HEK293 (cell line): ENCODE measurements around the gene BLOC1S4.

Source experiments
- PRDM4 ChIP-seq: fragments of 450-650 bp; formaldehyde crosslinking; IDR thresholded peaks from 2 replicates; pipeline ENCODE4 v1.5.1; 2017; ENCODE audit warnings: missing biosample characterization, missing genetic modification characterization
- YY1 ChIP-seq: fragments of 450-650 bp; formaldehyde crosslinking; IDR thresholded peaks from 2 replicates; pipeline ENCODE4 v1.5.1; 2018; ENCODE audit warnings: missing biosample characterization, missing genetic modification characterization
- ZFP37 ChIP-seq: fragments of 450-650 bp; formaldehyde crosslinking; IDR thresholded peaks from 2 replicates; pipeline ENCODE4 v1.5.1; 2016; ENCODE audit warnings: missing biosample characterization, missing genetic modification characterization
- ZNF174 ChIP-seq: fragments of 450-650 bp; formaldehyde crosslinking; IDR thresholded peaks from 2 replicates; pipeline ENCODE4 v1.5.0; 2017; ENCODE audit warnings: missing biosample characterization, mild to moderate bottlenecking, missing genetic modification characterization
- ZNF521 ChIP-seq: fragments of 450-650 bp; formaldehyde crosslinking; IDR thresholded peaks from 2 replicates; pipeline ENCODE4 v1.5.1; 2017; ENCODE audit warnings: missing biosample characterization, mild to moderate bottlenecking, missing genetic modification characterization
- ZNF610 ChIP-seq: fragments of 450-650 bp; formaldehyde crosslinking; IDR thresholded peaks from 2 replicates; pipeline ENCODE4 v1.5.1; 2016; ENCODE audit warnings: missing biosample characterization, missing genetic modification characterization, borderline replicate concordance
- ZNF629 ChIP-seq: fragments of 450-650 bp; formaldehyde crosslinking; IDR thresholded peaks from 2 replicates; pipeline ENCODE4 v1.5.1; 2017; ENCODE audit warnings: missing biosample characterization, missing genetic modification characterization
- ZNF792 ChIP-seq: fragments of 450-650 bp; formaldehyde crosslinking; IDR thresholded peaks from 2 replicates; pipeline ENCODE4 v1.5.1; 2016; ENCODE audit warnings: missing biosample characterization, missing genetic modification characterization
- TF ChIP-seq, protein P1 (sequence below): fragments of 450-650 bp; formaldehyde crosslinking; IDR thresholded peaks from 2 replicates; pipeline ENCODE4 v1.5.1; 2016; ENCODE audit warnings: missing biosample characterization, missing genetic modification characterization
- TF ChIP-seq, protein P2 (sequence below): fragments of 450-650 bp; formaldehyde crosslinking; IDR thresholded peaks from 2 replicates; pipeline ENCODE4 v1.5.1; 2016; ENCODE audit warnings: missing biosample characterization, missing genetic modification characterization
- TF ChIP-seq, protein P3 (sequence below): fragments of 450-650 bp; formaldehyde crosslinking; IDR thresholded peaks from 2 replicates; pipeline ENCODE4 v1.5.1; 2016; ENCODE audit warnings: missing biosample characterization, missing genetic modification characterization

GRCh38 chr4:6689506-6689960 is 26.4 kb upstream of the BLOC1S4 start:
- TF ChIP-seq, protein P1, sequence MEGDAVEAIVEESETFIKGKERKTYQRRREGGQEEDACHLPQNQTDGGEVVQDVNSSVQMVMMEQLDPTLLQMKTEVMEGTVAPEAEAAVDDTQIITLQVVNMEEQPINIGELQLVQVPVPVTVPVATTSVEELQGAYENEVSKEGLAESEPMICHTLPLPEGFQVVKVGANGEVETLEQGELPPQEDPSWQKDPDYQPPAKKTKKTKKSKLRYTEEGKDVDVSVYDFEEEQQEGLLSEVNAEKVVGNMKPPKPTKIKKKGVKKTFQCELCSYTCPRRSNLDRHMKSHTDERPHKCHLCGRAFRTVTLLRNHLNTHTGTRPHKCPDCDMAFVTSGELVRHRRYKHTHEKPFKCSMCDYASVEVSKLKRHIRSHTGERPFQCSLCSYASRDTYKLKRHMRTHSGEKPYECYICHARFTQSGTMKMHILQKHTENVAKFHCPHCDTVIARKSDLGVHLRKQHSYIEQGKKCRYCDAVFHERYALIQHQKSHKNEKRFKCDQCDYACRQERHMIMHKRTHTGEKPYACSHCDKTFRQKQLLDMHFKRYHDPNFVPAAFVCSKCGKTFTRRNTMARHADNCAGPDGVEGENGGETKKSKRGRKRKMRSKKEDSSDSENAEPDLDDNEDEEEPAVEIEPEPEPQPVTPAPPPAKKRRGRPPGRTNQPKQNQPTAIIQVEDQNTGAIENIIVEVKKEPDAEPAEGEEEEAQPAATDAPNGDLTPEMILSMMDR (tag by site-specific recombination): no peak
- TF ChIP-seq ZFP37 (tag by site-specific recombination) (no peak), ZNF521 (tag by site-specific recombination) (no peak), ZNF629 (tag by site-specific recombination) (no peak), ZNF792 (tag by site-specific recombination) (no peak), PRDM4 (no peak), ZNF174 (tag by site-specific recombination) (no peak), YY1 (tag by site-specific recombination) (no peak), ZNF610 (tag by site-specific recombination) (no peak)
- TF ChIP-seq, protein P2, sequence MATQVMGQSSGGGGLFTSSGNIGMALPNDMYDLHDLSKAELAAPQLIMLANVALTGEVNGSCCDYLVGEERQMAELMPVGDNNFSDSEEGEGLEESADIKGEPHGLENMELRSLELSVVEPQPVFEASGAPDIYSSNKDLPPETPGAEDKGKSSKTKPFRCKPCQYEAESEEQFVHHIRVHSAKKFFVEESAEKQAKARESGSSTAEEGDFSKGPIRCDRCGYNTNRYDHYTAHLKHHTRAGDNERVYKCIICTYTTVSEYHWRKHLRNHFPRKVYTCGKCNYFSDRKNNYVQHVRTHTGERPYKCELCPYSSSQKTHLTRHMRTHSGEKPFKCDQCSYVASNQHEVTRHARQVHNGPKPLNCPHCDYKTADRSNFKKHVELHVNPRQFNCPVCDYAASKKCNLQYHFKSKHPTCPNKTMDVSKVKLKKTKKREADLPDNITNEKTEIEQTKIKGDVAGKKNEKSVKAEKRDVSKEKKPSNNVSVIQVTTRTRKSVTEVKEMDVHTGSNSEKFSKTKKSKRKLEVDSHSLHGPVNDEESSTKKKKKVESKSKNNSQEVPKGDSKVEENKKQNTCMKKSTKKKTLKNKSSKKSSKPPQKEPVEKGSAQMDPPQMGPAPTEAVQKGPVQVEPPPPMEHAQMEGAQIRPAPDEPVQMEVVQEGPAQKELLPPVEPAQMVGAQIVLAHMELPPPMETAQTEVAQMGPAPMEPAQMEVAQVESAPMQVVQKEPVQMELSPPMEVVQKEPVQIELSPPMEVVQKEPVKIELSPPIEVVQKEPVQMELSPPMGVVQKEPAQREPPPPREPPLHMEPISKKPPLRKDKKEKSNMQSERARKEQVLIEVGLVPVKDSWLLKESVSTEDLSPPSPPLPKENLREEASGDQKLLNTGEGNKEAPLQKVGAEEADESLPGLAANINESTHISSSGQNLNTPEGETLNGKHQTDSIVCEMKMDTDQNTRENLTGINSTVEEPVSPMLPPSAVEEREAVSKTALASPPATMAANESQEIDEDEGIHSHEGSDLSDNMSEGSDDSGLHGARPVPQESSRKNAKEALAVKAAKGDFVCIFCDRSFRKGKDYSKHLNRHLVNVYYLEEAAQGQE (tag by site-specific recombination): no peak
- TF ChIP-seq, protein P3, sequence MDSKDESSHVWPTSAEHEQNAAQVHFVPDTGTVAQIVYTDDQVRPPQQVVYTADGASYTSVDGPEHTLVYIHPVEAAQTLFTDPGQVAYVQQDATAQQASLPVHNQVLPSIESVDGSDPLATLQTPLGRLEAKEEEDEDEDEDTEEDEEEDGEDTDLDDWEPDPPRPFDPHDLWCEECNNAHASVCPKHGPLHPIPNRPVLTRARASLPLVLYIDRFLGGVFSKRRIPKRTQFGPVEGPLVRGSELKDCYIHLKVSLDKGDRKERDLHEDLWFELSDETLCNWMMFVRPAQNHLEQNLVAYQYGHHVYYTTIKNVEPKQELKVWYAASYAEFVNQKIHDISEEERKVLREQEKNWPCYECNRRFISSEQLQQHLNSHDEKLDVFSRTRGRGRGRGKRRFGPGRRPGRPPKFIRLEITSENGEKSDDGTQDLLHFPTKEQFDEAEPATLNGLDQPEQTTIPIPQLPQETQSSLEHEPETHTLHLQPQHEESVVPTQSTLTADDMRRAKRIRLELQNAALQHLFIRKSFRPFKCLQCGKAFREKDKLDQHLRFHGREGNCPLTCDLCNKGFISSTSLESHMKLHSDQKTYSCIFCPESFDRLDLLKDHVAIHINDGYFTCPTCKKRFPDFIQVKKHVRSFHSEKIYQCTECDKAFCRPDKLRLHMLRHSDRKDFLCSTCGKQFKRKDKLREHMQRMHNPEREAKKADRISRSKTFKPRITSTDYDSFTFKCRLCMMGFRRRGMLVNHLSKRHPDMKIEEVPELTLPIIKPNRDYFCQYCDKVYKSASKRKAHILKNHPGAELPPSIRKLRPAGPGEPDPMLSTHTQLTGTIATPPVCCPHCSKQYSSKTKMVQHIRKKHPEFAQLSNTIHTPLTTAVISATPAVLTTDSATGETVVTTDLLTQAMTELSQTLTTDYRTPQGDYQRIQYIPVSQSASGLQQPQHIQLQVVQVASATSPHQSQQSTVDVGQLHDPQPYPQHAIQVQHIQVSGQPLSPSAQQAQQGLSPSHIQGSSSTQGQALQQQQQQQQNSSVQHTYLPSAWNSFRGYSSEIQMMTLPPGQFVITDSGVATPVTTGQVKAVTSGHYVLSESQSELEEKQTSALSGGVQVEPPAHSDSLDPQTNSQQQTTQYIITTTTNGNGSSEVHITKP: no peak
